H1 (cell line): Measurements from ENCODE around the gene SDF2. TPM values are rescaled to one million over a fixed set of nuclear protein-coding genes. Genes with fewer than 3 reads are reported as not detected.

ENCODE experiments used
- CTCF ChIA-PET: fragments of 300-600 bp; sonication (Branson Sonifier 250); formaldehyde crosslinking; loops from one replicate; lab custom pipeline; 2021; ENCODE audit not compliant: partially characterized antibody; lab: Charles Lee
- POLR2A ChIA-PET: fragments of 300-600 bp; sonication (Branson Sonifier 250); formaldehyde crosslinking; loops from one replicate; lab custom pipeline; 2021; ENCODE audit warnings: inconsistent platforms; ENCODE audit not compliant: partially characterized antibody; lab: Charles Lee
- DNase-seq, 2 experiments: peaks; one replicate each; pipeline versions ENCODE4 v3.0.0 to v3.0.0-alpha.2; 2010 to 2022; ENCODE audit warnings: low spot score in 2 of 2, low read depth in 1 of 2, mixed read lengths in 1 of 2
- FAIRE-seq: peaks from 2 replicates; lab custom pipeline; 2011; peaks lifted over from hg19 to GRCh38; lab: Jason Lieb, UNC
- H2AFZ ChIP-seq: 2 replicates; pipeline ENCODE4 v1.8.1; 2012; ENCODE audit warnings: low read length, inconsistent platforms
- H2AK5ac ChIP-seq: 2 replicates; pipeline ENCODE4 v1.6.1; 2013; ENCODE audit warnings: low read depth, low read length
- H2BK120ac ChIP-seq: replicated peaks from 2 replicates; pipeline ENCODE3; 2013; ENCODE audit warnings: low read depth, low read length, inconsistent platforms
- H2BK12ac ChIP-seq: 2 replicates; pipeline ENCODE4 v1.6.1; 2013; ENCODE audit warnings: low read depth, low read length
- H2BK15ac ChIP-seq: 2 replicates; pipeline ENCODE4 v1.6.1; 2013; ENCODE audit warnings: low read length
- H2BK20ac ChIP-seq: 2 replicates; pipeline ENCODE4 v1.6.1; 2013; ENCODE audit warnings: low read length
- H2BK5ac ChIP-seq: 2 replicates; pipeline ENCODE4 v1.6.1; 2013; ENCODE audit warnings: low read depth, low read length
- H3K14ac ChIP-seq: 2 replicates; pipeline ENCODE4 v1.6.1; 2013; ENCODE audit warnings: inconsistent platforms; ENCODE audit not compliant: insufficient read length
- H3K18ac ChIP-seq: 2 replicates; pipeline ENCODE4 v1.6.1; 2013; ENCODE audit warnings: low read length; ENCODE audit errors: extremely low read depth
- H3K23ac ChIP-seq: 2 replicates; pipeline ENCODE4 v1.6.1; 2013; ENCODE audit warnings: inconsistent platforms; ENCODE audit not compliant: insufficient read length
- H3K23me2 ChIP-seq: 2 replicates; pipeline ENCODE4 v1.6.1; 2013; ENCODE audit warnings: low read depth, low read length
- H3K27ac ChIP-seq: 2 replicates; pipeline ENCODE4 v1.6.1; 2011; ENCODE audit warnings: low read depth, low read length, inconsistent platforms
- H3K27me3 ChIP-seq, 4 experiments: replicated peaks in 1 of 4; 1 replicate in 1 of 4; 2 replicates in 3 of 4; pipeline versions ENCODE4 v1.6.1 to v1.8.1; 2011 to 2013; ENCODE audit warnings: low read length in 3 of 4, mild to moderate bottlenecking in 3 of 4, inconsistent platforms in 2 of 4, mixed read lengths in 2 of 4, moderate library complexity in 1 of 4; ENCODE audit not compliant: control insufficient read depth in 3 of 4, insufficient read depth in 3 of 4; ENCODE audit errors: extremely low read depth in 1 of 4
- H3K36me3 ChIP-seq, 4 experiments: 2 replicates each; pipeline versions ENCODE4 v1.6.1 to v1.8.1; 2011 to 2013; ENCODE audit warnings: mild to moderate bottlenecking in 4 of 4, low read length in 3 of 4, moderate library complexity in 2 of 4, control low read depth in 1 of 4, inconsistent platforms in 1 of 4; ENCODE audit not compliant: insufficient read depth in 4 of 4, control insufficient read depth in 2 of 4
- H3K4ac ChIP-seq: replicated peaks from 2 replicates; pipeline ENCODE3; 2013; ENCODE audit warnings: low read length, low read depth, mixed read lengths, inconsistent platforms; ENCODE audit not compliant: insufficient read length
- H3K4me1 ChIP-seq, 4 experiments: replicated peaks in 1 of 4; 1 replicate in 1 of 4; 2 replicates in 3 of 4; pipeline versions ENCODE4 v1.6.1 to v1.8.1; 2011 to 2013; ENCODE audit warnings: low read length in 3 of 4, inconsistent platforms in 2 of 4, mixed read lengths in 1 of 4; ENCODE audit not compliant: insufficient read depth in 4 of 4, control insufficient read depth in 3 of 4
- H3K4me2 ChIP-seq, 2 experiments: 2 replicates each; pipeline versions ENCODE4 v1.6.1 to v1.8.1; 2011 to 2013; ENCODE audit warnings: low read depth in 2 of 2, low read length in 2 of 2, control low read depth in 1 of 2, inconsistent platforms in 1 of 2, mild to moderate bottlenecking in 1 of 2; ENCODE audit not compliant: insufficient read depth in 1 of 2
- H3K4me3 ChIP-seq, 4 experiments: fragments of 200-600, 300-600 bp in 1 of 4; sonication (generic), shearing (Covaris generic), sonication (Bioruptor Twin) in 1 of 4; 2 replicates each; pipeline versions ENCODE4 v1.5.1 to v1.8.1; 2011 to 2016; ENCODE audit warnings: low read length in 4 of 4, low read depth in 3 of 4, control low read depth in 2 of 4, inconsistent platforms in 2 of 4, mild to moderate bottlenecking in 2 of 4, mixed read lengths in 1 of 4, moderate library complexity in 1 of 4; ENCODE audit not compliant: insufficient read depth in 2 of 4; ENCODE audit errors: extremely low read depth in 1 of 4
- H3K56ac ChIP-seq: replicated peaks from 2 replicates; pipeline ENCODE3; 2013; ENCODE audit warnings: low read depth, mild to moderate bottlenecking, mixed read lengths, low read length, inconsistent platforms; ENCODE audit not compliant: insufficient read length
- H3K79me1 ChIP-seq: 2 replicates; pipeline ENCODE4 v1.6.1; 2013; ENCODE audit warnings: low read depth, low read length, control low read depth
- H3K79me2 ChIP-seq, 2 experiments: 2 replicates each; pipeline versions ENCODE4 v1.6.1 to v1.8.1; 2012 to 2013; ENCODE audit warnings: low read length in 2 of 2, mild to moderate bottlenecking in 2 of 2, inconsistent platforms in 1 of 2; ENCODE audit not compliant: insufficient read depth in 2 of 2, control insufficient read depth in 1 of 2
- H3K9ac ChIP-seq, 4 experiments: replicated peaks in 1 of 4; 1 replicate in 1 of 4; 2 replicates in 3 of 4; pipeline versions ENCODE4 v1.6.1 to v1.8.1; 2011 to 2013; ENCODE audit warnings: low read depth in 3 of 4, low read length in 3 of 4, control low read depth in 2 of 4, mild to moderate bottlenecking in 2 of 4, moderate library complexity in 2 of 4, inconsistent platforms in 1 of 4; ENCODE audit errors: extremely low read depth in 1 of 4
- H3K9me3 ChIP-seq, 2 experiments: 2 replicates each; pipeline versions ENCODE4 v1.6.1 to v1.8.1; 2012 to 2013; ENCODE audit warnings: mild to moderate bottlenecking in 2 of 2, moderate library complexity in 2 of 2, control low read depth in 1 of 2, inconsistent platforms in 1 of 2, low read depth in 1 of 2, low read length in 1 of 2, mixed read lengths in 1 of 2; ENCODE audit not compliant: insufficient read depth in 2 of 2
- H4K20me1 ChIP-seq, 2 experiments: replicated peaks in 1 of 2; 2 replicates each; pipeline versions ENCODE3 to v1.8.1; 2011 to 2013; ENCODE audit warnings: inconsistent platforms in 2 of 2, low read length in 2 of 2, mild to moderate bottlenecking in 1 of 2; ENCODE audit not compliant: insufficient read depth in 2 of 2, control insufficient read depth in 1 of 2
- H4K5ac ChIP-seq: 2 replicates; pipeline ENCODE4 v1.6.1; 2013; ENCODE audit warnings: low read length, low read depth, mixed read lengths, inconsistent platforms; ENCODE audit not compliant: insufficient read length
- H4K8ac ChIP-seq: 2 replicates; pipeline ENCODE4 v1.8.0; 2013; ENCODE audit warnings: mild to moderate bottlenecking, moderate library complexity, low read length, inconsistent platforms; ENCODE audit not compliant: insufficient read depth; ENCODE audit errors: extremely low read depth
- H4K91ac ChIP-seq: replicated peaks from 2 replicates; pipeline ENCODE3; 2013; ENCODE audit warnings: low read length, mixed read lengths, inconsistent platforms; ENCODE audit not compliant: insufficient read length
- GABPA ChIP-seq: IDR thresholded peaks from 2 replicates; pipeline ENCODE4 v1.6.1; 2011; ENCODE audit warnings: mild to moderate bottlenecking, low read length, moderate library complexity, borderline replicate concordance; ENCODE audit not compliant: insufficient read depth
- HDAC2 ChIP-seq, 2 experiments: fragments of 300-600 bp in 1 of 2; sonication (generic) in 1 of 2; IDR thresholded peaks; 2 replicates each; pipeline ENCODE4 v1.6.1; 2011 to 2012; ENCODE audit warnings: low read depth in 2 of 2, low read length in 2 of 2, mild to moderate bottlenecking in 2 of 2, moderate library complexity in 2 of 2, borderline replicate concordance in 1 of 2, inconsistent platforms in 1 of 2
- WGBS, 2 experiments: shearing (Covaris generic) in 1 of 2; methylation state at CpG; one replicate each; pipeline versions ENCODE4 v1.1.6 to v1.1.7; 2013 to 2015; ENCODE audit warnings: low lambda C conversion rate in 2 of 2, mixed read lengths in 2 of 2, inconsistent platforms in 1 of 2, low coverage in 1 of 2, missing lambda C conversion rate in 1 of 2; ENCODE audit not compliant: insufficient replicate concordance in 2 of 2, insufficient coverage in 1 of 2, insufficient read length in 1 of 2; ENCODE audit errors: extremely low coverage in 1 of 2, missing lambda C conversion rate in 1 of 2; 5-methylcytosine and 5-hydroxymethylcytosine counted together
- polyA plus RNA-seq, 7 experiments: library from polyadenylated mRNA; depleted of rRNA in 3 of 7; stranded (reverse) in 5 of 7; unstranded in 2 of 7; fragments of >200 nt in 5 of 7; fragments of 200-250 nt in 2 of 7; gene quantifications; 1 replicate in 5 of 7; 2 replicates in 1 of 7; 4 replicates in 1 of 7; pipeline versions ENCODE4 v1.2.1 to v1.2.3, GENCODE V29; 2011 to 2013; ENCODE audit warnings: missing spikeins in 2 of 7, mixed read lengths in 2 of 7
- total RNA-seq: library from RNA; stranded (reverse); fragmentation: NEBNext Ultra II Directional; extraction: Animal tissue kit (Norgen Biotek cat#: 25700); gene quantifications from 2 replicates; pipeline ENCODE4 v1.2.1, GENCODE V29; 2021

SDF2 gene
- total and polyA plus RNA-seq, 2 of the 8 experiments (the other 6 are each of a cell fraction or from before 2014, with no cell fraction given): 44.8 to 65.4 TPM

GRCh38 chr17:28662527-28662829 lies 772 bp upstream of the SDF2 start:
- H2BK12ac ChIP-seq: no peak overlapping the region
- peak overlapping the region; percentile 83; the same call in 1 of the 2 replicates for H3K18ac ChIP-seq
- DNase-seq: no peak
- H3K36me3 ChIP-seq: peaks cover 0 to 25% (median 11%) of the 10 kb centered on the region in 4 experiments; a peak in 4 of 8 replicates
- H3K23ac ChIP-seq: no peak overlapping the region
- H4K20me1 ChIP-seq: peaks cover 0 to 12% of the 10 kb centered on the region in 2 experiments
- POLR2A ChIA-PET: interaction anchor here (0.6 to 3.9 kb wide), 21 partner anchors 8 to 88 kb away, joined by 3 to 55 read pairs (median 5); partner anchors contain the start of genes BLTP2, PROCA1, RPL23A and TLCD1
- H3K79me2 ChIP-seq: peaks cover 28 to 70% of the 10 kb centered on the region in 2 experiments
- peak overlapping the region; percentile 73 for H3K56ac ChIP-seq
- H2BK120ac ChIP-seq: no peak overlapping the region
- H4K5ac ChIP-seq: no peak overlapping the region
- CTCF ChIA-PET: interaction anchor here (0.8 to 4.0 kb wide), 3 partner anchors 13 to 55 kb away, joined by 4 to 38 read pairs (median 12); partner anchors contain the start of gene BLTP2
- peak overlapping the region; percentile 51; the same call in 1 of the 2 replicates for H4K8ac ChIP-seq
- H3K4me1 ChIP-seq: peaks cover 0 to 2% (median 0%) of the 10 kb centered on the region in 4 experiments; a peak in 3 of 7 replicates
- H3K27ac ChIP-seq: peak overlapping the region; percentile 92
- H3K4me2 ChIP-seq: peak overlapping the region; percentile 74 to 81
- peak overlapping the region; percentile 66 for H2BK5ac ChIP-seq
- no peak overlapping the region for H2AK5ac ChIP-seq
- peak overlapping the region; percentile 85 to 99 (median 96) for H3K4me3 ChIP-seq
- TF ChIP-seq HDAC2 (IDR thresholded peaks at IDR 0.05; ENCODE audit: borderline replicate concordance in 1 of 2, low read depth in 2 of 2, low read length in 2 of 2): 0 out of 4 replicates have a peak, but pooled peaks of 1 of the 2 experiments have one; percentile 14
- no peak for TF ChIP-seq GABPA
- TF ChIP-seq, all 59 proteins: peak for 1
- peaks cover 0 to 17% of the 10 kb centered on the region in 2 experiments; a peak in 3 of 4 replicates for H3K9me3 ChIP-seq
- peak overlapping the region; percentile 73 to 96 (median 93) for H3K9ac ChIP-seq
- no peak overlapping the region for H2AFZ ChIP-seq
- no peak for FAIRE-seq
- H3K14ac ChIP-seq: no peak overlapping the region
- H3K4ac ChIP-seq: no peak overlapping the region
- H2BK15ac ChIP-seq: peak overlapping the region; percentile 18; the same call in 1 of the 2 replicates
- H2BK20ac ChIP-seq: no peak overlapping the region
- H3K23me2 ChIP-seq: peaks cover 3% of the 10 kb centered on the region; the same call in 1 of the 2 replicates
- H3K79me1 ChIP-seq: peaks cover 8% of the 10 kb centered on the region
- H4K91ac ChIP-seq: peak overlapping the region; percentile 26
- 1% methylated on average over 10 of the region's 10 CpGs; no CpG with 5 or more reads in 1 of the 2 experiments for WGBS, 2 experiments
- H3K27me3 ChIP-seq: no peaks in the 10 kb centered on the region
